IMR-90 (cell line): ENCODE data around the gene SLC35F3. TPM values are rescaled to one million over a fixed set of nuclear protein-coding genes. Genes with fewer than 3 reads are reported as not detected.

Experiments used
- ATAC-seq: fragments of 200-7000 bp; cut with Tn5 transposase; 2 replicates; pipeline ENCODE4 v1.9.1; 2020; ENCODE audit warnings: low read depth, mild to moderate bottlenecking, moderate library complexity
- BruUV-seq: library from RNA; stranded (reverse); fragments of 400-500 nt; replicated peaks from 2 replicates; lab custom pipeline; 2021; lab: Mats Ljungman, UMichigan
- CTCF ChIA-PET: fragments of 300-600 bp; formaldehyde crosslinking; extraction: SDS; loops from one replicate; lab custom pipeline; 2021; ENCODE audit warnings: antibody characterized with exemption; lab: Yijun Ruan, JAX
- POLR2A ChIA-PET: fragments of 300-600 bp; sonication (Branson Sonifier 250); formaldehyde crosslinking; loops from one replicate; lab custom pipeline; 2022; ENCODE audit warnings: antibody characterized with exemption; ENCODE audit not compliant: unreplicated experiment; lab: Charles Lee
- DNase-seq: peaks from one replicate; pipeline ENCODE4 v3.0.0; 2013
- H2AFZ ChIP-seq: replicated peaks from 2 replicates; pipeline ENCODE3; 2013; ENCODE audit warnings: low read length, mild to moderate bottlenecking; ENCODE audit not compliant: poor library complexity
- H2AK5ac ChIP-seq: 2 replicates; pipeline ENCODE4 v1.6.1; 2013; ENCODE audit warnings: low read depth, low read length, inconsistent platforms
- H2AK9ac ChIP-seq: replicated peaks from 2 replicates; pipeline ENCODE3; 2013; ENCODE audit warnings: mild to moderate bottlenecking, low read depth, low read length, moderate library complexity; ENCODE audit not compliant: poor library complexity
- H2BK120ac ChIP-seq: 2 replicates; pipeline ENCODE4 v1.6.1; 2013; ENCODE audit warnings: low read depth, low read length, inconsistent platforms
- H2BK15ac ChIP-seq: 3 replicates; pipeline ENCODE4 v1.6.1; 2013; ENCODE audit warnings: low read depth, low read length, inconsistent platforms
- H2BK20ac ChIP-seq: 2 replicates; pipeline ENCODE4 v1.6.1; 2013; ENCODE audit warnings: low read depth, mild to moderate bottlenecking, inconsistent platforms, low read length, moderate library complexity
- H2BK5ac ChIP-seq: 2 replicates; pipeline ENCODE4 v1.6.1; 2013; ENCODE audit warnings: mild to moderate bottlenecking, low read depth, low read length, inconsistent platforms; ENCODE audit not compliant: poor library complexity, severe bottlenecking
- H3K14ac ChIP-seq: replicated peaks from 2 replicates; pipeline ENCODE4 v1.6.1; 2013; ENCODE audit warnings: low read depth, low read length, inconsistent platforms
- H3K18ac ChIP-seq: 2 replicates; pipeline ENCODE4 v1.6.1; 2013; ENCODE audit warnings: low read depth, low read length, control low read depth
- H3K23ac ChIP-seq: 2 replicates; pipeline ENCODE4 v1.6.1; 2013; ENCODE audit warnings: low read depth, low read length, inconsistent platforms
- H3K27ac ChIP-seq: 2 replicates; pipeline ENCODE4 v1.5.1; 2013; ENCODE audit warnings: mild to moderate bottlenecking, control low read depth, low read length; ENCODE audit not compliant: insufficient read depth
- H3K27me3 ChIP-seq: 2 replicates; pipeline ENCODE4 v1.6.1; 2013; ENCODE audit warnings: low read length; ENCODE audit not compliant: control insufficient read depth, insufficient read depth
- H3K36me3 ChIP-seq: 2 replicates; pipeline ENCODE4 v1.6.1; 2013; ENCODE audit warnings: low read length, mixed read lengths; ENCODE audit not compliant: control insufficient read depth, insufficient read depth
- H3K4ac ChIP-seq: 2 replicates; pipeline ENCODE4 v1.6.1; 2013; ENCODE audit warnings: low read depth, low read length, inconsistent platforms
- H3K4me1 ChIP-seq: 2 replicates; pipeline ENCODE4 v1.6.1; 2013; ENCODE audit warnings: low read length, mixed read lengths; ENCODE audit not compliant: control insufficient read depth, insufficient read depth
- H3K4me2 ChIP-seq: 2 replicates; pipeline ENCODE4 v1.6.1; 2013; ENCODE audit warnings: low read depth, mild to moderate bottlenecking, control low read depth, low read length, moderate library complexity
- H3K4me3 ChIP-seq: 2 replicates; pipeline ENCODE4 v1.5.1; 2013; ENCODE audit warnings: low read depth, mild to moderate bottlenecking, control low read depth, low read length, moderate library complexity; ENCODE audit not compliant: insufficient read depth
- H3K56ac ChIP-seq: 2 replicates; pipeline ENCODE4 v1.6.1; 2013; ENCODE audit warnings: low read length, inconsistent platforms; ENCODE audit not compliant: insufficient read depth; ENCODE audit errors: extremely low read depth
- H3K79me1 ChIP-seq, 2 experiments: 2 replicates each; pipeline ENCODE4 v1.6.1; 2013; ENCODE audit warnings: low read length in 2 of 2, inconsistent platforms in 1 of 2, low read depth in 1 of 2
- H3K9ac ChIP-seq: 2 replicates; pipeline ENCODE4 v1.6.1; 2013; ENCODE audit warnings: low read depth, low read length, control low read depth
- H3K9me1 ChIP-seq: 2 replicates; pipeline ENCODE4 v1.6.1; 2013; ENCODE audit warnings: low read length, inconsistent platforms; ENCODE audit not compliant: insufficient read depth
- H3K9me3 ChIP-seq: 2 replicates; pipeline ENCODE4 v1.6.1; 2013; ENCODE audit warnings: low read length; ENCODE audit not compliant: control insufficient read depth, insufficient read depth
- H4K20me1 ChIP-seq: 2 replicates; pipeline ENCODE4 v1.6.1; 2013; ENCODE audit warnings: low read length, inconsistent platforms; ENCODE audit not compliant: insufficient read depth
- H4K5ac ChIP-seq: 2 replicates; pipeline ENCODE4 v1.6.1; 2013; ENCODE audit warnings: mild to moderate bottlenecking, low read depth, low read length, control low read depth
- H4K8ac ChIP-seq, 2 experiments: 2 replicates each; pipeline ENCODE4 v1.6.1; 2013; ENCODE audit warnings: low read depth in 2 of 2, low read length in 2 of 2, control low read depth in 1 of 2, inconsistent platforms in 1 of 2
- H4K91ac ChIP-seq: 2 replicates; pipeline ENCODE4 v1.6.1; 2013; ENCODE audit warnings: low read depth, low read length, inconsistent platforms; ENCODE audit not compliant: insufficient read depth
- BHLHE40 ChIP-seq: fragments of 150-350 bp; IDR thresholded peaks from 2 replicates; pipeline ENCODE4 v1.6.1; 2016; ENCODE audit warnings: mild to moderate bottlenecking, low read depth, low read length
- CEBPB ChIP-seq: IDR thresholded peaks from 2 replicates; pipeline ENCODE4 v1.6.1; 2012; ENCODE audit warnings: low read depth, low read length, improper control_type of control experiment
- CHD1 ChIP-seq: IDR thresholded peaks from 2 replicates; pipeline ENCODE4 v1.6.1; 2012; ENCODE audit warnings: low read depth, low read length, improper control_type of control experiment
- CTCF ChIP-seq: conservative IDR thresholded peaks from 2 replicates; pipeline ENCODE4 v1.5.1; 2012; ENCODE audit warnings: mild to moderate bottlenecking, low read depth, low read length, improper control_type of control experiment
- FOS ChIP-seq: fragments of 150-350 bp; IDR thresholded peaks from 2 replicates; pipeline ENCODE4 v1.6.1; 2016; ENCODE audit warnings: low read depth, low read length
- MXI1 ChIP-seq: IDR thresholded peaks from 2 replicates; pipeline ENCODE4 v1.6.1; 2012; ENCODE audit warnings: low read depth, mild to moderate bottlenecking, low read length, moderate library complexity, borderline replicate concordance
- RCOR1 ChIP-seq: IDR thresholded peaks from 2 replicates; pipeline ENCODE4 v1.6.1; 2012; ENCODE audit warnings: mild to moderate bottlenecking, low read length, improper control_type of control experiment; ENCODE audit not compliant: insufficient replicate concordance
- RFX5 ChIP-seq: IDR thresholded peaks from 2 replicates; pipeline ENCODE4 v1.8.0; 2012; ENCODE audit warnings: low read depth, mild to moderate bottlenecking, low read length, moderate library complexity
- SMC3 ChIP-seq: fragments of 150-350 bp; IDR thresholded peaks from 2 replicates; pipeline ENCODE4 v1.6.1; 2016; ENCODE audit warnings: low read depth, mild to moderate bottlenecking, antibody characterized with exemption, low read length, moderate library complexity
- WGBS, 2 experiments: methylation state at CpG; one replicate each; pipeline versions ENCODE4 v1.1.5 to v1.1.7; 2013; ENCODE audit warnings: missing lambda C conversion rate in 2 of 2; ENCODE audit not compliant: insufficient read length in 1 of 2; ENCODE audit errors: extremely low coverage in 2 of 2; 5-methylcytosine and 5-hydroxymethylcytosine counted together
- dilution Hi-C: fragments of 300-500 bp; cut with HindIII; formaldehyde crosslinking; loops from one replicate; pipeline ENCODE4 v1.14.3; 2018; ENCODE audit warnings: low sequenced_read_pairs; ENCODE audit not compliant: unreplicated experiment
- in situ Hi-C: fragments of 300-500 bp; cut with MboI; formaldehyde crosslinking; loops from 3 replicates; pipeline ENCODE4 v1.14.3; 2019; ENCODE audit warnings: low sequenced_read_pairs, inconsistent platforms, mixed read lengths
- intact Hi-C: fragments of 100-400 bp; cut with micrococcal nuclease; formaldehyde crosslinking; loops from 2 replicates; pipeline ENCODE4 v1.10.0; 2022
- polyA plus RNA-seq, 3 experiments: library from polyadenylated mRNA; depleted of rRNA; stranded (reverse); fragments of >200 nt; gene quantifications; 2 replicates each; pipeline ENCODE4 v1.2.3, GENCODE V29; 2012; ENCODE audit warnings: low replicate concordance in 1 of 3
- total RNA-seq: library from RNA; depleted of rRNA; stranded (reverse); fragments of >200 nt; gene quantifications from 2 replicates; pipeline ENCODE4 v1.2.3, GENCODE V29; 2012
- TF ChIP-seq, protein P1 (sequence below): fragments of 150-350 bp; IDR thresholded peaks from 2 replicates; pipeline ENCODE4 v1.6.1; 2016; ENCODE audit warnings: low read depth, mild to moderate bottlenecking, low read length, moderate library complexity, borderline replicate concordance
- TF ChIP-seq, protein P2 (sequence below): fragments of 150-350 bp; IDR thresholded peaks from 2 replicates; pipeline ENCODE4 v1.6.1; 2017; ENCODE audit warnings: mild to moderate bottlenecking, antibody characterized with exemption, low read length, low read depth

SLC35F3 gene
- total and polyA plus RNA-seq, 2 of the 4 experiments (the other 2 are of a cell fraction): under 0.01 to 0.17 TPM

DNA sequence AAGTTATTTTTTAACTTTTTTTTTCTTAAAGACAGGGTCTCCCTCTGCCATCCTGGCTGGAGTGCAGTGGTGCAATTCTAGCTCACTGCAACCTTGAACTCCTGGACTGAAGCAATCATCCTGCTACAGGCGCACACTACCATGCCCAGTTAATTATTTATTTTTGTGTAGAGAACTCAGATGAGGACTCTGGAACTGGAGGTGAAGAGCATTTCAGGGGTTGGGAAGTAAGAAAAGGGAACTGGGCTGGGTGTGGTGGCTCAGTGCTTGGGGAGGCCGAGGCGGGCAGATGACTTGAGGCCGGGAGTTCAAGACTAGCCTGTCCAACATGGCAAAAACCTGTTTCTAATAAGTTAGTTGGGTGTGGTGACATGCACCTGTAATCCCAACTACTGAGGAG, 28.9 kb downstream of the SLC35F3 start:
- Histone ChIP-seq H2AFZ (no peak overlapping the region), H2AK5ac (no peak overlapping the region), H3K27me3 (no peaks in the 10 kb centered on the region), H4K5ac (no peak overlapping the region), H3K9me1 (no peaks in the 10 kb centered on the region), H4K8ac (no peak overlapping the region), H2BK120ac (no peak overlapping the region), H2AK9ac (no peak overlapping the region), H3K36me3 (no peaks in the 10 kb centered on the region), H3K4me2 (no peak overlapping the region), H3K9me3 (peaks cover 11% of the 10 kb centered on the region), H3K79me1 (no peaks in the 10 kb centered on the region), H3K4ac (no peak overlapping the region), H3K4me1 (no peaks in the 10 kb centered on the region), H3K9ac (no peak overlapping the region), H2BK15ac (no peak overlapping the region), H3K23ac (no peak overlapping the region), H4K20me1 (no peaks in the 10 kb centered on the region), H2BK5ac (no peak overlapping the region), H3K56ac (no peak overlapping the region), H3K14ac (no peak overlapping the region), H3K18ac (no peak overlapping the region), H3K27ac (no peak overlapping the region), H4K91ac (no peak overlapping the region), H3K4me3 (no peak overlapping the region), H2BK20ac (no peak overlapping the region)
- ChIA-PET CTCF (no interaction called here), POLR2A (no interaction called here)
- TF ChIP-seq, protein P1, sequence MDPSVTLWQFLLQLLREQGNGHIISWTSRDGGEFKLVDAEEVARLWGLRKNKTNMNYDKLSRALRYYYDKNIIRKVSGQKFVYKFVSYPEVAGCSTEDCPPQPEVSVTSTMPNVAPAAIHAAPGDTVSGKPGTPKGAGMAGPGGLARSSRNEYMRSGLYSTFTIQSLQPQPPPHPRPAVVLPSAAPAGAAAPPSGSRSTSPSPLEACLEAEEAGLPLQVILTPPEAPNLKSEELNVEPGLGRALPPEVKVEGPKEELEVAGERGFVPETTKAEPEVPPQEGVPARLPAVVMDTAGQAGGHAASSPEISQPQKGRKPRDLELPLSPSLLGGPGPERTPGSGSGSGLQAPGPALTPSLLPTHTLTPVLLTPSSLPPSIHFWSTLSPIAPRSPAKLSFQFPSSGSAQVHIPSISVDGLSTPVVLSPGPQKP: no peak
- TF ChIP-seq CHD1 (no peak), FOS (no peak), CTCF (no peak), CEBPB (no peak), MXI1 (no peak), SMC3 (no peak), RCOR1 (no peak), RFX5 (no peak), BHLHE40 (no peak)
- TF ChIP-seq, protein P2, sequence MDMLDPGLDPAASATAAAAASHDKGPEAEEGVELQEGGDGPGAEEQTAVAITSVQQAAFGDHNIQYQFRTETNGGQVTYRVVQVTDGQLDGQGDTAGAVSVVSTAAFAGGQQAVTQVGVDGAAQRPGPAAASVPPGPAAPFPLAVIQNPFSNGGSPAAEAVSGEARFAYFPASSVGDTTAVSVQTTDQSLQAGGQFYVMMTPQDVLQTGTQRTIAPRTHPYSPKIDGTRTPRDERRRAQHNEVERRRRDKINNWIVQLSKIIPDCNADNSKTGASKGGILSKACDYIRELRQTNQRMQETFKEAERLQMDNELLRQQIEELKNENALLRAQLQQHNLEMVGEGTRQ: no peak
- in situ Hi-C loops (no loop called here), dilution Hi-C loops (no loop called here), intact Hi-C loops (no loop called here)
- ATAC-seq: no peak
- no TSS peak for BruUV-seq
- no CpG with 5 or more reads among the region's 4 CpGs for WGBS, 2 experiments
- no peak for DNase-seq
